ENCODE results near the gene WDR45B. TPM values are rescaled to one million over a fixed set of nuclear protein-coding genes. Genes with fewer than 3 reads are reported as not detected.

The WDR45B gene
- total and polyA plus RNA-seq, 10 donors = 30.9 to 80.2 (median 65.6) TPM

DNA sequence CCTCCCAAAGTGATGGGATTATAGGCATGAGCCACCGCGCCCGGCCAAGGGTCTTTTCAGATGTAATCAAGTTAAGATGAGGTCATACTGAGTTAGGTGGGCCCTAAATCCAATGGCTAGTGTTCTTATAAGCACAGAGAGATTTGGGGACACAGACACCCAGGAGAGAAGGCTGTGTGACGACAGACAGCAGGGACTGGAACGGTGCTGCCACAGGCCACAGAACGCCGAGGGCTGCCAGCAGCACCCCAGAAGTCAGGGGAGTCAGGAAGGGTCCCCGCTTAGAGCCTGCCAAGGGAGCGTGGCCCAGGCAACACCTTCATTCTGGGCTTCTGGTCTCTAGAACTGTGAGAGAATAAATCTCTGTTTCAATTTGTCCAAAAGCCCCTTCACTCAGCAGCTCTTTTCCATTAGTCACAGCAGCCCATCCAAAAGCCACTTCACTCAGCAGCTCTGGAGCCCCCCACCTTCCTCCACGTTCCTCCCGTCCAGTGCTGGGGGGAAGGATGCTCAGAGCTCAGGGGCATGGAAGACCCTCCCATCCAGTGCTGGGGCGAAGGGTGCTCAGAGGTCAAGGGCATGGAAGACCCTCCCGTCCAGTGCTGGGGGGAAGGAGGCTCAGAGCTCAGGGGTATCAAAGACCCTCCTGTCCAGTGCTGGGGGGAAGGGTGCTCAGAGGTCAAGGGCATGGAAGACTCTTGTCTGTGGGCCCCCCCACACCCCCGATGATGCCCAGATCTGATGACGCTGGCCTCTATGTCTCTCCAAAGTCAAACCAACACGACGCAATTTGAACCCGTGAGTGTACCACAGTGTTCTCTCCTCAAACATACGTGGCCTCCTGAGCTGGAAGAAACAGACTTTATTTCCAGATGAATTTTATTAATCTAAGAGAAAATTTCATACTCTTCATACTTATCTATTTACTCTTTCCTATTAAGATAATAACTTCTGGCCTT, 38.4 kb upstream of the WDR45B start:
- Histone ChIP-seq H3K9me3 (peaks cover 0 to 12% (median 8%) of the 10 kb centered on the region in 8 donors), H3K4me3 (no peak overlapping the region), H3K27me3 (replicated peaks in 1 of 7) (no peaks in the 10 kb centered on the region), H3K27ac (no peak overlapping the region), H3K4me1 (no peaks in the 10 kb centered on the region), H3K36me3 (no peaks in the 10 kb centered on the region)
- TF ChIP-seq POLR2A (IDR thresholded peaks at IDR 0.05) (no peak), POLR2AphosphoS5 (IDR thresholded peaks at IDR 0.05) (no peak)
- TF ChIP-seq, protein P1, sequence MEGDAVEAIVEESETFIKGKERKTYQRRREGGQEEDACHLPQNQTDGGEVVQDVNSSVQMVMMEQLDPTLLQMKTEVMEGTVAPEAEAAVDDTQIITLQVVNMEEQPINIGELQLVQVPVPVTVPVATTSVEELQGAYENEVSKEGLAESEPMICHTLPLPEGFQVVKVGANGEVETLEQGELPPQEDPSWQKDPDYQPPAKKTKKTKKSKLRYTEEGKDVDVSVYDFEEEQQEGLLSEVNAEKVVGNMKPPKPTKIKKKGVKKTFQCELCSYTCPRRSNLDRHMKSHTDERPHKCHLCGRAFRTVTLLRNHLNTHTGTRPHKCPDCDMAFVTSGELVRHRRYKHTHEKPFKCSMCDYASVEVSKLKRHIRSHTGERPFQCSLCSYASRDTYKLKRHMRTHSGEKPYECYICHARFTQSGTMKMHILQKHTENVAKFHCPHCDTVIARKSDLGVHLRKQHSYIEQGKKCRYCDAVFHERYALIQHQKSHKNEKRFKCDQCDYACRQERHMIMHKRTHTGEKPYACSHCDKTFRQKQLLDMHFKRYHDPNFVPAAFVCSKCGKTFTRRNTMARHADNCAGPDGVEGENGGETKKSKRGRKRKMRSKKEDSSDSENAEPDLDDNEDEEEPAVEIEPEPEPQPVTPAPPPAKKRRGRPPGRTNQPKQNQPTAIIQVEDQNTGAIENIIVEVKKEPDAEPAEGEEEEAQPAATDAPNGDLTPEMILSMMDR (IDR thresholded peaks at IDR 0.05 in 8 of 11, conservative IDR thresholded peaks at IDR 0.05 in 3 of 11) = no peak
- WGBS, 5 donors = 88 to 96% (median 93%) methylated on average over 18 to 19 of the region's 19 CpGs
- intact Hi-C loops (cut with DNase I; ENCODE audit: low total_unique reads) = no loop called here
- no peak for DNase-seq

DNA sequence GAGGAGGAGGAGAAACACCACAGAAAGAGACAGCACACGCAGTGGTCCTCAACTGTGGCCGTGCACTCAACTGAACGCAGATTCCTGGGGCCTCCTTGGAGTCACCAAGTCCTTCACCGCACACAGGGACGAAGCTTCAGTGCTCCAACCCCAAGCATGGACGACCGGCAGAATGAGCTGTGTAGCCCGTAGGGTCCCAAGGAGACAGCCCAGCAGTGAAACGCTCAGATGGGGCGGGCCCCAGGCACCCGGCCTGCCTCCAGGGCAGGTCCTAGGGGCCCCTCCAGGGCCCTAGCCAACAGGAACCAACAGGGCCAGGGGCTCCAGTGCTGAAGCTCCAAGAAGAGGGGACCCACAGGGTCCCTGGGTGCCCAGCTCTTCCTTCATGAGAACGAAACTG, 37.0 kb upstream of the WDR45B start:
- no peak for DNase-seq
- H3K27ac ChIP-seq = no peak overlapping the region
- TF ChIP-seq POLR2A (IDR thresholded peaks at IDR 0.05) = no peak
- TF ChIP-seq POLR2AphosphoS5 (IDR thresholded peaks at IDR 0.05) = no peak
- TF ChIP-seq, protein P1 (IDR thresholded peaks at IDR 0.05 in 8 of 11, conservative IDR thresholded peaks at IDR 0.05 in 3 of 11) = no peak
- no peak overlapping the region for H3K4me3 ChIP-seq
- peaks cover 0 to 21% (median 16%) of the 10 kb centered on the region in 8 donors for H3K9me3 ChIP-seq
- 92 to 95% (median 94%) methylated on average over 12 of the region's 12 CpGs for WGBS, 5 donors
- H3K4me1 ChIP-seq = no peaks in the 10 kb centered on the region
- no peaks in the 10 kb centered on the region for H3K36me3 ChIP-seq
- intact Hi-C loops (cut with DNase I; ENCODE audit: low total_unique reads) = no loop called here
- no peaks in the 10 kb centered on the region for H3K27me3 ChIP-seq (replicated peaks in 1 of 7)

DNA sequence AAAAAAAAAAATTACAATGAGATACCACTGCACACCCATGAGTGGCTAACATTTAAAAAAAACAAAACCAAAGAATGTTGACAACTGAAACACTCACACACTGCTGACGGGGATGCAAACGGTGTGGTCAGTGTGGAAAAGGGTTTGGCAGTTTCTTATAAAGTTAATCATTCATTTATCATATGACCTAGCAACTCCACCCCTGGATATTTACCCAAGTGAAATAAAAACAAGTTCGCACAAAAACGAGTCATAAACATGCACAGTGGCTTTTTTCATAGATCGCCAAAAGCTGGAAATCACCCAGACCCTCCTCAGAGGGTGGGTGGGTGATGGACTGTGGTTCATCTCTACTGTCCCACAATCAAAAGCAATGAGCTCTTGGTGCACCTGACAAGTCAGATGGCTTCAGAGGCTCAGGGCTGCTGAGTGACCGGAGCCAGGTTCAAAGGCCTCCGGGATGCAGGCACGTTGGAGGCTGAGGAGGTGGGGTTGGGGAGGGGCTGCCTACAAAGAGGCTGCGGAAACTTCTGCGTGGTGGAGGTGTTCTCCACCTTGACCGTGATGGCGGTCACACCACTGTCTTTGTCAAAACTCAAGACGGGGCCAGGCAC, 36.1 kb upstream of the WDR45B start:
- WGBS, 5 donors = 89 to 92% (median 91%) methylated on average over 13 of the region's 13 CpGs
- no peaks in the 10 kb centered on the region for H3K4me1 ChIP-seq
- H3K27me3 ChIP-seq (replicated peaks in 1 of 7) = no peaks in the 10 kb centered on the region
- H3K9me3 ChIP-seq = peaks cover 0 to 21% (median 16%) of the 10 kb centered on the region in 8 donors
- DNase-seq = no peak
- no peak overlapping the region for H3K4me3 ChIP-seq
- intact Hi-C loops (cut with DNase I; ENCODE audit: low total_unique reads) = no loop called here
- TF ChIP-seq POLR2AphosphoS5 (IDR thresholded peaks at IDR 0.05) (no peak), POLR2A (IDR thresholded peaks at IDR 0.05) (no peak)
- TF ChIP-seq, protein P1 (IDR thresholded peaks at IDR 0.05 in 8 of 11, conservative IDR thresholded peaks at IDR 0.05 in 3 of 11) = no peak
- no peaks in the 10 kb centered on the region for H3K36me3 ChIP-seq
- no peak overlapping the region for H3K27ac ChIP-seq

DNA sequence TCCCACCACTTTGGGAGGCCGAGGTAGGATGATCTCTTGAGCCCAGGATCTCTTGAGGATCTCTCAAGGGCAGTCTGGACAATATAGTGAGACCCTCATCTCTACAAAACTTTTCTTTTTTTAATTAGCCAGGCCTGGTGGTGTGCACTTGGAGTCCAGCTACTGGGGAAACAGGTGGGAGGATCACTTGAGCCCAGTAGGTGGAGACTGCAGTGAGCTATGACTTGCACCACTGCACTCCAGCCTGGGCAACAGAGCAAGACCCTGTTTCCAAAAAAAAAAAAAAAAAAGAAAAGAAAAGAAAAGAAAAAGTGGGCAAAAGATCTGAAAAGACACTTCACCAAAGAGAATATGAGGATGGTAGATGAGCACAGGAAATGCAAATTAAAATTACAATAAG, 35.3 kb upstream of the WDR45B start:
- intact Hi-C loops (cut with DNase I; ENCODE audit: low total_unique reads) = no loop called here
- no peak for DNase-seq
- no peaks in the 10 kb centered on the region for H3K4me1 ChIP-seq
- no peaks in the 10 kb centered on the region for H3K27me3 ChIP-seq (replicated peaks in 1 of 7)
- H3K9me3 ChIP-seq = peaks cover 0 to 21% (median 16%) of the 10 kb centered on the region in 8 donors
- TF ChIP-seq POLR2A (IDR thresholded peaks at IDR 0.05) (no peak), POLR2AphosphoS5 (IDR thresholded peaks at IDR 0.05) (no peak)
- TF ChIP-seq, protein P1 (IDR thresholded peaks at IDR 0.05 in 8 of 11, conservative IDR thresholded peaks at IDR 0.05 in 3 of 11) = no peak
- H3K27ac ChIP-seq = no peak overlapping the region
- H3K36me3 ChIP-seq = no peaks in the 10 kb centered on the region
- H3K4me3 ChIP-seq = no peak overlapping the region
- WGBS, 5 donors = 89 to 93% (median 91%) methylated on average over 1 of the region's 1 CpG

All from spleen (tissue), 11 donors.